SKM-1 (cell line): ENCODE data around the gene PAFAH1B2.

Experiments used
- DNase-seq: peaks from one replicate; lab custom pipeline; 2025; ENCODE audit not compliant: unreplicated experiment; lab: John Stamatoyannopoulos, UW

PAFAH1B2 gene

DNA sequence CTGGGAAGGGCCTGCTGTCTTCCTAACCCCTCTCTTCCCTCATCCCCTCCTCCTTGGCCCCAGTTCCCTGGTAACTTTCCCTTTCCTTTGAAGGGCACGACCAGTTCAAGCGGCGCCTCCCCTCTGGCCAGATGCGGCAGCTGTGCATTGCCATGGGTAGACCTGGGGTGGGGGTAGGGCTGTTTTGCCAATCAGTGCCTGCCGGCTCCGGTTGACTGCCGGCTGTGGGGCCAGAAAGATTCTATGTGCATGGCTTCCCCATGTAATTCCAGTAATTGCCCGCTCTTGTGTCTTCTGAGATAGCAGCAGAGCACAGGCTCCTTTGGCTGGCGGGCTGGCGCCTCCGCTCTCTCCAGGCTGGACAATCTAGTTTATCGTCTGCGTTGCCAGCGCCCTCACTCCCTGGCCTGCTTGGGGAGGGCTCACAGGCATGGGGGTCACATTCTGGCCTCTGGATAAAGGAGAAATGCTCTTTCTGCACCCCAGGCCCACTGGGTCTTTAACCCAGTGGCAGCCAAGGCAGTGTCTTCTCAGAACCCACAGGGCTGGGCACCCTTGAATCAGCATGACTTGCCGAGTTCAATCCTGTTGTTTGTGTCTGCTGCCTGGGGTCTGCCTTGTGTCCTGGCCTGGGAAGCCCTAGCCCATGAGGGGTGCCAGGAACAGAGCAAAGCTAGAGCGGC, 43.9 kb downstream of the PAFAH1B2 start:
- no peak for DNase-seq

DNA sequence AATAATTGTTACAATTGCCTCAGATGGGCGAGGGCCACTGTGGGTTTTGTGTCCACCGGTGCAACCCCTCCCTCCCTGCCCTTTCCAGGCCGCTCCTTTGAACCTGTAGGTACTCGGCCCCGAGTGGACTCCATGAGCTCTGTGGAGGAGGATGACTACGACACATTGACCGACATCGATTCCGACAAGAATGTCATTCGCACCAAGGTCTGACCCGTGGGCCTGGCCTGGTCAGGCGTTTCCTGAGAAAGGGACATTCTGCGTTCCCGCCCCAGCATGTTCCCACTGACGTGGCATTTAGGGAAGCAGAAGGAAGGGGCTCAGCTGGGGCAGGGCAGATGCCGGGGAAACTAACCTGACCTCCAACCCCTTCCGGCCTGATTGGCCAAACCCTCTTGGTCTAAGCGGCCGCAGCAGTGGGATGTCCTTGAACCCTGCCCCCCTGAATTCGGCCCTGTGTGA, 44.6 kb downstream of the PAFAH1B2 start:
- no peak for DNase-seq

DNA sequence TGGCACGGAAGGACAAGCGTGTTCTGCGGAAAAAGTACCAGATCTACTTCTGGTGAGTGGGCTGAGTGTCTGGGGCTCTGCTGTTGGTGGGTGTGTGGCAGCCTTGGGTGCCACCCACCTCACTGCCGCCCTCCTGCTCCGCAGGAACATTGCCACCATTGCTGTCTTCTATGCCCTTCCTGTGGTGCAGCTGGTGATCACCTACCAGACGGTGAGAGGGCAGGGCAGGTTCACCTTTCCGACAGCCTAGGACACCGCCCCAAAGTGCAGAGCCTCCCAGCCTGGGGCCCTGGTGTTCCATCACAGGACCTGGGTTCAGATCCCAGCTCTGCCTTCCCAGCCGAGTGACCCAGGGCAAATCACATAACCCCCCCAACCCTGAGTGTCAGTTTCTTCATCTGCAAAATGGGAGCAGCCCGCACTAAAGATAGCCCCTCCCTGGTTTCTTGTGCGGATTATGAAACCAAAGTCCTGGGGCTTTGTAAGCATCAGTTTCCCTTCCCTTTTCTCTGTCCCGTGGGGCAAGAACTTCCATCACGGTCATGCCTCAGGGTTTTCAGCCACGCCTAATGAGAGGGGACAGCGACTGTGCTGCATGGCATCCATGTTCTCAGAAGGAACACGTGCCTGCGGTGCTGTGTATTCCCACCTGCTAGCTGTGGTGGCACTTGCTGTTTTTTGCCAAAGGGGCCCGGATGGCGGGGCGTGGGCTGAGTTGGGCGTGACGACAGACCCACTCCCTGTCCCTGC, 45.3 kb downstream of the PAFAH1B2 start:
- no peak for DNase-seq

DNA sequence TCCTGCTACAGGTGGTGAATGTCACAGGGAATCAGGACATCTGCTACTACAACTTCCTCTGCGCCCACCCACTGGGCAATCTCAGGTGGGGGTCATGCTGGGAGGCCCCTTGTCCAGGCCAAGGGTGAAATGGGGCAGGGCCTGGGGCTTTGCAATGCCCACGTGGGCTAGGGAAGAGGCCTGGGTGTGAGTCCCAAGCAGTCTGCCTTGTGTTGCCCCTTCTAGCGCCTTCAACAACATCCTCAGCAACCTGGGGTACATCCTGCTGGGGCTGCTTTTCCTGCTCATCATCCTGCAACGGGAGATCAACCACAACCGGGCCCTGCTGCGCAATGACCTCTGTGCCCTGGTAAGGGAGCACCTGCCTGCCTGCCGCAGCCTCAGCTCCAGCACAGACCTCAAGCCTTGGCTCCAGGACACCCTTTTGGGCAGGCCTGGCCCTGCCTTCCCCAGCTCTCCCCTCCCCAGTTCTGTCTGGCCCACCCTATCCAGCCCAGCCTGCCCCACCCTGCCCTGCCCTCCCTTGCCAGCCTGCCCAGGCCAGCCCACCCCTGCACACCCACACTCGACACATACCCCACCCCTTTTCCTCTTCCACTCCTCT, 46.0 kb downstream of the PAFAH1B2 start:
- no peak for DNase-seq

DNA sequence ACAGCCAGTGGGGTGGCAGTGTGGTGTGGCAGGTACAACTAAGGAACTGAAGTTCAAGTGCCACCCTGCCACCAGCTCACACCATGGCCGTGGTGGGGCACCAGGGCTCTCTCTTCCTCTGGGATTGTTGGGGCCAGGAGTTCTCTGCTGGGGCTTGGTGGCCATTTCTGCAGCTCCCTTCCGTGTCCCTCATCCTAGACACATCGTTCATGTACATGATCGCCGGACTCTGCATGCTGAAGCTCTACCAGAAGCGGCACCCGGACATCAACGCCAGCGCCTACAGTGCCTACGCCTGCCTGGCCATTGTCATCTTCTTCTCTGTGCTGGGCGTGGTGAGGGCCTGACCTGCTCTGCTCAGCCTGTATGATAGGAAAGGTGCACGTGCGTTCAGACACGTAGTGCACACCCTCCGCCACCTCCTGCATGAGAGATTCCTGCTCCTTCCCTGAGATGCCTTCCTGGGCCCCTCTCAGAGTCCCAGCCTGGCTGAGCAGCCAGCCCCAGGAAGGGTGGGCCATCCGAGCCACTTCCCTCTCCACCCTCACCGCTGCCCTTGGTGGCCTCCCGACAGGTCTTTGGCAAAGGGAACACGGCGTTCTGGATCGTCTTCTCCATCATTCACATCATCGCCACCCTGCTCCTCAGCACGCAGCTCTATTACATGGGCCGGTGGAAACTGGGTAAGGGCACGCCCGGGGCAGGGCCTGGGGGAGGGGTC, 47.8 kb downstream of the PAFAH1B2 start:
- DNase-seq = no peak

DNA sequence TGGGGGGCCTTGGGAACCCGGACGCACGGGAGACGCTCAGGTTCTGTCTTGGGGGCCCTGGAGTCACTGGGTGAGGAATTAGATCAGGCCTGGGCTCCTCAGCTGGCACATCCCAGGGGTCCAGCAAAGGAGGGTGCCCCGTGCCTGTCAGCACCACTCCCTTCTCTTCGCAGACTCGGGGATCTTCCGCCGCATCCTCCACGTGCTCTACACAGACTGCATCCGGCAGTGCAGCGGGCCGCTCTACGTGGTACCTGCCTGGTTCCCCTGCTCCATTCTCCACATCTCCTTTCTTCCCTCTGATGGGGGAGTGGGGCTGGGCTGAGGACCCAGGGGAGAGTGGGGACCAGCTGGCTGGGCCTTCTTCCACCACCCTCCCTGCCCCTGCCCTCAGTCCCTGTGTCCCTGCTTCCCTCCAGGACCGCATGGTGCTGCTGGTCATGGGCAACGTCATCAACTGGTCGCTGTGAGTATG, 48.4 kb downstream of the PAFAH1B2 start:
- DNase-seq = no peak

DNA sequence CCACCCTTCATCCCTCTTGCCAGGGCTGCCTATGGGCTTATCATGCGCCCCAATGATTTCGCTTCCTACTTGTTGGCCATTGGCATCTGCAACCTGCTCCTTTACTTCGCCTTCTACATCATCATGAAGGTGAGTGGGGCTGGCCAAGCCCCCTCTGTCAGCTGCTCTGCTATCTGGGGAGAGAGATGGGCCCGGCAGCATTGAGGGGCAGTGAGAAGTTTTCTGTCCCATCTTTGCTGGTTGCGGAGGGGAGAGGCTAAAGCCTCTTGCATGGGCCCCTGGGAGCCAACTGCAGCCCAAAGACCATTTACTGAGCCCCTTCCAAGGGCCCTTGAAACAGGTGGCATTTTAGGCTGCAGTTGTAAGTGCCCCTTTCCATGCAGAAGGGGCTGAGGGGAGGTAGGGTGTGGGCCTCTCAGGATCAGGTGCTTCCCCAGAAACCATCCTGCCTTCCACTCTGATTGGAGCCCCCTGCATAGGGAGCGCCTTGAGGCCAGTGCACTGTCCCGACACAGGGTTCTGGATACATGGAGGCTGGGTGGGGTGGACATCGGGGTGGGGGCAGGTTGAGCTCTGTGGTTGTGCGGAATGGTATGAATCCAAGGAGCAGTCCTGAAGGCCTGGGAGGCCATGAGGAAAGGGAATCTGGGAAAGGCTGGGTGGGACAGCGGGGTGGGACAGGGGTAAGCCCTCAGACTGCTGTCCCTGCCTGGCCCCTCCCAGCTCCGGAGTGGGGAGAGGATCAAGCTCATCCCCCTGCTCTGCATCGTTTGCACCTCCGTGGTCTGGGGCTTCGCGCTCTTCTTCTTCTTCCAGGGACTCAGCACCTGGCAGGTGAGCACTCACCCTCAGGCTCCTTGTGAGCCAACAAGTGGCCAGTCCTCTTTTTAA, 49.3 kb downstream of the PAFAH1B2 start:
- no peak for DNase-seq

DNA sequence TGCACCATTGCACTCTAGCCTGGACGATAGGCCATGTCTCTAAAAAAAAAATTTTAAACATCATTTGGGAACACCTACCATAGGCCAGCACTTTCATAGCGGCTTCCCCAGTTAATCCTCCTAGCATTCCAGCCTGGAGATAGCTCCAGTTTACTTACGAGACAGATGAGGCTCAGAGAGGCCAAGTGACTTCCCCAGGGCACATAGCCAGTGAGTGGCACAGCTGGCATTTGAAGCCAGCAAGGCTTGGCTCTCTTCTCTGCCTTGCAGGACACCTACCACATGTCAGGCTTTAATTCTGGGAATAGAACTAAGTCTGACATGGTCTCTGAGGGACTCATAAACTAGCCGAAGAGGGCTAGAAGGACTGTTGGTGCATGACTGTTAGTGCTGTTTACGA, 50.2 kb downstream of the PAFAH1B2 start:
- DNase-seq = no peak

DNA sequence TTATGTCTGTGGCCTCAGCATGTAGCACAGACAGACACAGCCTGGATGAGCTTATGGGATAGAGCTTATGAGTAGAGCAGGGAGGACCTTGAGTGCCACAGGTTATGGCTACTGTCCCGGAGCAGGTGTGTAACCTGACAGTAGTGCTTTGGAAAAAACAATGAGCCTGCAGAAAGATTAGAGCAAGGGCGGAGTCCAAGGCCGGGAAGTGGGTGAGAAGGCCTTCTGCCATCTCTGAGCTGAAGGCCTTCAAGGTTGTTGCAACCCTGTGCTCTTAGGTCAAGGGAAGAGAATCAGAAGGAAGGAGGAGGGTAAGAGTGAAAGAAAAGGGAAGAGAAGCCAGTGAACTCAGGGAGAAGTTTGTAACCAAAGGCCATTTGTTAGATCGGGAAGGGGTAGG, 51.2 kb downstream of the PAFAH1B2 start:
- DNase-seq = no peak

DNA sequence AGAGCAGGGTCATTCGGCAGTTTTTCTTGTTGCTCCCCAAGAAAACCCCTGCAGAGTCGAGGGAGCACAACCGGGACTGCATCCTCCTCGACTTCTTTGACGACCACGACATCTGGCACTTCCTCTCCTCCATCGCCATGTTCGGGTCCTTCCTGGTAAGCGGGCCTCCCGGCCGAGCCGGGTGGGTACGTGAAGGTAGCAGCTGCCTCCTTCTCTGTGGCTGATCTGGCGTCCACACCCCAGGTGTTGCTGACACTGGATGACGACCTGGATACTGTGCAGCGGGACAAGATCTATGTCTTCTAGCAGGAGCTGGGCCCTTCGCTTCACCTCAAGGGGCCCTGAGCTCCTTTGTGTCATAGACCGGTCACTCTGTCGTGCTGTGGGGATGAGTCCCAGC, 51.7 kb downstream of the PAFAH1B2 start:
- no peak for DNase-seq

DNA sequence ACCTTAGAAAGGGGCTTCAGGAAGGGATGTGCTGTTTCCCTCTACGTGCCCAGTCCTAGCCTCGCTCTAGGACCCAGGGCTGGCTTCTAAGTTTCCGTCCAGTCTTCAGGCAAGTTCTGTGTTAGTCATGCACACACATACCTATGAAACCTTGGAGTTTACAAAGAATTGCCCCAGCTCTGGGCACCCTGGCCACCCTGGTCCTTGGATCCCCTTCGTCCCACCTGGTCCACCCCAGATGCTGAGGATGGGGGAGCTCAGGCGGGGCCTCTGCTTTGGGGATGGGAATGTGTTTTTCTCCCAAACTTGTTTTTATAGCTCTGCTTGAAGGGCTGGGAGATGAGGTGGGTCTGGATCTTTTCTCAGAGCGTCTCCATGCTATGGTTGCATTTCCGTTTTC, 52.9 kb downstream of the PAFAH1B2 start:
- DNase-seq = no peak

DNA sequence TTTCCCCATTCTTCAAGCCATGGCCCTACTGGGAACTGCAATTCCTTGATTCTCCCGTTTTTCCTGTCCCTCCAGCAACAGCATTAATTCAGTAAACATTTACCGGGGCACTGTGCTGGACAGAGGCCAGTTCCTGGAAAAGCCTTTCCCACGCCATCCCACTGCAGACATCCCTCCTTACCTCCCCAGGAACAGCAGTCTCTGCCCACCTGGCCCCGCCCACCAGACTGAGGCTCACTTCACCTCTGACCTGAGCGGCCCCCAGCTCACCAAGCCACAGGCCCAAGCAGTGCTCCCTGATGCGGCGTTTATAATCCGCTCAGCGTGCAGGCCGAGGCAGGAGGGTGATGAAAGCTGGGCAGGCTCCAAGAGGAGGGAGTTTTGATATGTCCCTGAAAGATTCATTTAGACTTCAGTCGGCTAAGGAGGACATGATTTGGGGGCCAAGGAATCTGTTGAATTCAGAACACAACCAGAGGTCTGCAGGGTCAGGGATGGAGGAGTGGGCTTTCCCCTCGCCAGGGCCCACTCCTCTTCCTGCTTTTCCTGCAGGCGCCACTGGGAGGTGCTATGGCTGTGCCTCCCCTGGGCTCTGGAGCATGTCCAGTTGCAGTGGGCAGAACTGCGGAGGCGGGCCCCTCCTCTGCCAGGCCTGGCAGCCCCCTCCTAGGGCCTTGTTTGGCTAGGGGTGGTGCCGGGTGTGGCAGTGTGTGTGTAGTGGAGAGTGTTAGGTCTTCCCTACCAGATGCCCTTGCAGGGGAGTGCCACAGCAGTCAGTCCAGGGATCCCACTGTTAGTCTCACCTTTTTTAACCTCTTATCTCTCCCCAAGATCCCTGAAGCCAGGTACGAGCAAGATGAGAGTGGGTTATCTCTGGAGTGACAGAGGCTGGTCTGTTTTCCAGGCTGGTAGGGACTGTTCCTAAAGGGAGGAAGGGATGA, 53.7 kb downstream of the PAFAH1B2 start:
- DNase-seq = no peak

DNA sequence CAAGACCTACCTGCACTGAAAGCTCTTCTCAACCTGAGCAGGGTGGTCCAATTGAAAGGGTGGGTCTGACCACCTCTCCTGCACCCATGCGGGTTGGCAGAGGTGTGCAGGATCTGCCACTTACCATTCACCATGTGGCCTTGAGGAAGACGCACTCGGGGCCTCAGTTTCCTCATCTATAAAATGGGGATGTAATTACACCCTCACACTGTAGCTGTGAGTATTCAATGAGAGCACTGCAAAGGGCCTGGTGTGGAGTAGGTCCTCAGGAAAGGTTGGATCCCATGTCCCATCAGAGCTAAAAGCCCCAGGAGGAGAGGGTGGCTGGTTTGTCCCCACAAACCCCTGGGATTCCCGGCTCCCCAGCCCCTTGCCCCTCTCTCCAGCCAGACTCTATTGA, 54.5 kb downstream of the PAFAH1B2 start:
- no peak for DNase-seq

DNA sequence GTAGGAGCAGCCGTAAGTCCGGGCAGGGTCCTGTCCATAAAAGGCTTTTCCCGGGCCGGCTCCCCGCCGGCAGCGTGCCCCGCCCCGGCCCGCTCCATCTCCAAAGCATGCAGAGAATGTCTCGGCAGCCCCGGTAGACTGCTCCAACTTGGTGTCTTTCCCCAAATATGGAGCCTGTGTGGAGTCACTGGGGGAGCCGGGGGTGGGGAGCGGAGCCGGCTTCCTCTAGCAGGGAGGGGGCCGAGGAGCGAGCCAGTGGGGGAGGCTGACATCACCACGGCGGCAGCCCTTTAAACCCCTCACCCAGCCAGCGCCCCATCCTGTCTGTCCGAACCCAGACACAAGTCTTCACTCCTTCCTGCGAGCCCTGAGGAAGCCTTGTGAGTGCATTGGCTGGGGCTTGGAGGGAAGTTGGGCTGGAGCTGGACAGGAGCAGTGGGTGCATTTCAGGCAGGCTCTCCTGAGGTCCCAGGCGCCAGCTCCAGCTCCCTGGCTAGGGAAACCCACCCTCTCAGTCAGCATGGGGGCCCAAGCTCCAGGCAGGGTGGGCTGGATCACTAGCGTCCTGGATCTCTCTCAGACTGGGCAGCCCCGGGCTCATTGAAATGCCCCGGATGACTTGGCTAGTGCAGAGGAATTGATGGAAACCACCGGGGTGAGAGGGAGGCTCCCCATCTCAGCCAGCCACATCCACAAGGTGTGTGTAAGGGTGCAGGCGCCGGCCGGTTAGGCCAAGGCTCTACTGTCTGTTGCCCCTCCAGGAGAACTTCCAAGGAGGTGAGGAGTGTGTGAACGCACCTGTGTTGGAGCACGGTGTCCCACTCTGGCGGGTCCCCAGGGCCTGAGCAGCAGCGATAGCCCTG, 55.2 kb downstream of the PAFAH1B2 start, which contains the start of gene TAGLN:
TSS of gene TAGLN (plus strand) at position 318 of the 863 bp plus-strand sequence. CDS start 3,644 bp downstream, outside the sequence.
- no peak for DNase-seq

DNA sequence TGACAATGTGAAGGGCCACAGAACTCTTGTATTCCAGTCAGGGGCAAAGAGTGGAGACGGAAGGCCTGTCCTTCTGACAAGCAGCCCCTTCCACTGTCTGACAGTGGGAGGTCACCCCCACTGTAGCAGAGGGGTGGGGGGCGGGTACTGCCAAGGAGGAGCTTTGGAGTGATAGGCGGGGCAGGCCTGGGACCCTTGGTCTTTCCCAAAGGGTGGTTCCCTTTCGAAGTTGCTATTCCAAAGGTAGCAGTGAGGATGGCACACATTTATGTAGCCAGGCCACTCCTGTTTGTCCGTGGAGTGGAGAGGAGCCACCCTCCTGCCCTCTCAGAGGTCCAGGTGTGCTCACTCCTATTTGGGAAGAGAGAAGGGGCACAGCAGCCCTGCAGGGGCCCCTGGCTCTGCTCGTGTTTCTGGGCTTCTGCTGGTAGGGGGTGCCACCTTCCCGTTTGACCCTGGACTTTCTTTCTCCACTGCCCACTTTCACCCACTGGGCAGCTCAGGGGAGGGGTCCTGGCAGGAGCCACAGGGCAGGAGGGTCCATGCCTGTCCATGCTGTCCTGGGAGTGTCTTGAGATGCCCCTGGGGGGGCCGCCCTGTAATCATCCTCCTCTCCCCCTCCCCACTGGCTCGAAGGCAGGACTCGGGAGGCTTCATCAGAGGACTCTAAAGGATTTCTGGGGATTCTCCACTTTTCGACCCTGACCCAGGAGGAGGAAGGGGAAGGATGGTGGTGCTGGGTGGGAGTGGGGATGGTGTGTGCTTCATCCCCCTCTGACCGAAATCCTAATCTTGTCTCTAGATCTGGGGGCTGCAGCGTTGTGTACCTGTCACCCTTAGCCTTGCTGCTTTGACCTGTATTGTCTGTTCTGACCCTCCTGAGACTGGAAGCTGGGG, 56.1 kb downstream of the PAFAH1B2 start:
- DNase-seq = no peak

DNA sequence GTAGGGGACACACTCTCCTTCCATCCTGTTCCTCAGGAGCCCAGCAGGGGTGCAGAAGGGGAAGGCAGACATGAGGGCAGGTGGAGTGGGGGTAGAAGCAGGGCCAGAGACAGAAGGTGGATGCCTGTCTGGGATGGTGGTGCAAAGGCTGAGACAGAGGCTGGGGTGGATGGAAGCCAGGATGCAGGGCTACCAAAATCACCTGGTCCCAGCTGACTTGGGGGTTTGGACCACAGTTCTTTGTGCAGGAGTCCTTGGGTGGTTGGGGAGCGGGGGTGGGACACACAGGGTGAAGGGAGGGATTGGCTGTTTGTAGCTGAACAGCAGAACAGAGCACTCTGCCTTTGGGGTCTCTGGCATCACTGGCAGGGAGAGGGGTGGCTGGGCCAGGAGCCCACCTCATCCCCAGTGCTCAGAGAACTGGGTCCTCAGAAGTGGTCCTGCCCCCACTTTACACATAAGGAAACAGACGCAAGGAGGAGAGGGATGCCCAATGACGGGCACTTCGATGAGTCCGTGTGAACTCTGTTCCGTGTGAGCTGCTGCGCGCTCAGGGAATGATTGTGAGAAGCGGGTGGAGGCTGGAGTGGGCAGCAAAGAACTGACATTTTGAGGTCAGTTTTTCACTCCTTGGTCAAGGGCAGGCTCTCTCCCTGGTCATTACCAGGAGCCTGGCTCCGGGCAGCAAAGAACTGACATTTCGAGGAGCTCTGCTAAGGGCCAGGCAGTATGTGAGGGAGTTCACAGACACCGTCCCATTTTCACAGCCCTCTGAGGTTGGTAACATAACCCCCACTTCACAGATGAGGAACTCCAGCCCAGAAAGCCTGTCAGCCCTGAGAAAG, 56.9 kb downstream of the PAFAH1B2 start:
- DNase-seq = no peak
